ENCODE measurements around the gene PTBP1.

Gene PTBP1

DNA sequence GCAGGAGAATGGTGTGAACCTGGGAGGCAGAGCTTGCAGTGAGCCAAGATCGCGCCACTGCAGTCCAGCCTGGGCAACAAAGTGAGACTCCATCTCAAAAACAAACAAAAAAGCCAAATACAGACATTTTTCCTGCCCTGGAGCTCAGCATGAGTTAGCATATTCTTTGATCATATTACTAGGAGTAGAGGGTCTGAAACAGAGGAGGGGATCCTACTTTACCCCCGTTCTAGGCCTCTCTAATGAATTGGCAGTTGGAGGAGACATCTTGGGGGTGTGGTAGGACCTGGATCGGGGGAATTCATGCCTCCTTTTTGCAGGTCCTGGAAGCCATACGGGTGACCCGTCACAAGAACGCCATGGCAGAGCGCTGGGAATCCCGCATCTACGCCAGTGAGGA, 34.1 kb upstream of the PTBP1 start:
- DNase-seq (ENCODE audit: insufficient read length, low spot score) (no peak), FAIRE-seq (no peak)
- no peak for TF ChIP-seq POLR2A (IDR thresholded peaks at IDR 0.05; ENCODE audit: low read depth, low read length)

DNA sequence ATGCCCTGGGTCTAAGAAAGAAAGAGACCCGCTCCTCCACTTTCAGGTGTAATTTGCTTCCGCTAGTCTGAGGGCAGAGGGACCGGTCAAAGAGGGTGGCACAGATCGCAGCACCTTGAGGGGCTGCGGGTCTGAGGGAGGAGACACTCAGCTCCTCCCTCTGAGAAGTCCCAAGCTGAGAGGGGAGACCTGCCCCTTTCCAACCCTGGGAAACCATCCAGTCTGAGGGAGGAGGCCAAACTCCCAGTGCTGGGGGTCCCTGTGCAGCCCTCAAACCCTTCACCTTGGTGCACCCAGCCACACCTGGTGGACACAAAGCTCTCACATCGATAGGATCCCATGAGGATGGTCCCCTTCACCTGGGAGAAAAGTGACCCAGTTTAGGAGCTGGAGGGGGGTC, 33.4 kb upstream of the PTBP1 start:
- no peak for FAIRE-seq
- TF ChIP-seq POLR2A (IDR thresholded peaks at IDR 0.05; ENCODE audit: low read depth, low read length) = no peak
- DNase-seq (ENCODE audit: insufficient read length, low spot score) = no peak

DNA sequence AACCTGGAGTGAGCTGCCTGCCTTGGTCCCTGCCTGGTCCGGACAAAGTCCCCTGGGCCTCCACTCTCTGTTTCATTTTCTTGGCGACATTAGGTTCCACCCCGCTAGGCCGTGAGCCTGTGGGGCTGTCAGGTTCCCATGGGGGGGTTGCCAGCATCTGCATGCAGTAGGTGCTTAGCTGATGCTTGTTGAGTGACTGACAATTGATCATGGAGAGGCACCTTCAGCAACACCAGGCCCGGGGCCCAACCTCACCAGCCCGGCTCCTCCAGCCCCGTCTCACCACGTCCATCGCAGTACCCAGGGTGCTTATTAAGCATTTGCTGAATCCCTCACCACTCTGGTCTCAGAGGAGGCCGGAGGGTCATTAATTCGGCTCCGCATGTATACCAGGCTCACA, 33.0 kb upstream of the PTBP1 start:
- no peak for FAIRE-seq
- no peak for TF ChIP-seq POLR2A (IDR thresholded peaks at IDR 0.05; ENCODE audit: low read depth, low read length)
- DNase-seq (ENCODE audit: insufficient read length, low spot score) = no peak

DNA sequence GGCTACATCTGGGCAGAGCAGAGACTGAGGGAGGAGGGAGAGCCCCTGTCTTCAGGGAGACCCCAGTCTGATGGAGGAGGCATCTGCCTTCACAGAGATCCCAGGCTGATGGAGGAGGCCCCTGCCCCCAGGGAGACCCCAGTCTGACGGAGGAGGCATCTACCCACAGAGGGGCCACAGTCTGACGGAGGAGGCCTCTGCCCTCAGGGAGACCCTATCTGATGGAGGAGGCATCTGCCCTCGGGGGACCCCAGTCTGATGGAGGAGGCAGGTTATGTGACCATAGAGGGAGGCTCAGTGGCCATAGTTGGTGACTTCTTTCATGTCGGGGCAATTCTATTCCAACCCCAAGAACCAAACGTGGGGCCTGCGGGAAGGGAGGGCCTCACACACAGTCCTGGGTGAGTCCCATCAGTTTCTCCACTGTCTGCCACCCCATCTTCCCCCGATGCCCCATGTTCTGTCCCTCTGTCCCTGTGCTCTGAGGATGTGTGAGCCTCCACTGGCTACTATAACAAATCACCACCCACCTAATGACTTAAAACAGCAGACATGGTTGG, 32.0 kb upstream of the PTBP1 start:
- FAIRE-seq = no peak
- no peak for DNase-seq (ENCODE audit: insufficient read length, low spot score)
- TF ChIP-seq POLR2A (IDR thresholded peaks at IDR 0.05; ENCODE audit: low read depth, low read length) = no peak

DNA sequence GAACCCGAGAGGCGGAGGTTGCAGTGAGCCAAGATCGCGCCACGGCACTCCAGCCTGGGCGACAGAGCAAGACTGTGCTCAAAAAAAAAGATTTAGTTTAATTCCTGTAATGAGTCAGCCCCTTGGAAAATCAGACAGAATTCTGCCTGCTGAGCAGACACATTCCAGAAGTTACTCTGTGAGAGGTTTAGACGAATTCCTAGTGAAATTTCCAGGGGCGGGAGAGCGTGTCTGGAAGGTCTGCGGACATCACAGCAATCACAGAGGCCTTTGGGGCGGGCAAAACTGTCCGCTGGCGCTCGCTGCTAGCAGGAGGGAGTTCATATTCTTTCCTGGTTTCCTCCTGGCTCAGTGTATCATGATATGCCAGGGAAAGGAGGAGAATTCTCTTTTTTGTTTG, 28.8 kb upstream of the PTBP1 start:
- TF ChIP-seq POLR2A (IDR thresholded peaks at IDR 0.05; ENCODE audit: low read depth, low read length) = no peak
- FAIRE-seq = no peak
- peak; percentile 62 for DNase-seq (ENCODE audit: insufficient read length, low spot score)

DNA sequence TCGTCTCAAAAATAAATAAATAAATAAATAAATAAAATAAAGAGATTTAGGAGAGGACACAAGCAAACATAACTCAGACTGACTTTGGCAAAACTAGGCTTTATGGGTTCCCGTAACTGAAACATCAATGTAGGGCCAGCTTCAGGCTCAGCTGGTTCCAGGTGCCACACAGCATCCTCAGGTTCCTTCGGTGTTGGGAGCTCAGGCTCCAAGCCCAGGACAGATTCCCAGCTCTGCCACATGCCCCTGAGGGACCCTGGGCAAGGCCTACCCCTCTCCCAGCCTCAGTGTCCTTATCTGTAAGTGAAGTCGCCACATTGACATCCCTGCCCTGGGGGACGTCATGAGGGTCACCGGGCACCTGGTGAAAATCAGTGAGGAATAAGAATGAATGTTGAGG, 27.6 kb upstream of the PTBP1 start:
- TF ChIP-seq POLR2A (IDR thresholded peaks at IDR 0.05; ENCODE audit: low read depth, low read length) = no peak
- no peak for DNase-seq (ENCODE audit: insufficient read length, low spot score)
- no peak for FAIRE-seq

DNA sequence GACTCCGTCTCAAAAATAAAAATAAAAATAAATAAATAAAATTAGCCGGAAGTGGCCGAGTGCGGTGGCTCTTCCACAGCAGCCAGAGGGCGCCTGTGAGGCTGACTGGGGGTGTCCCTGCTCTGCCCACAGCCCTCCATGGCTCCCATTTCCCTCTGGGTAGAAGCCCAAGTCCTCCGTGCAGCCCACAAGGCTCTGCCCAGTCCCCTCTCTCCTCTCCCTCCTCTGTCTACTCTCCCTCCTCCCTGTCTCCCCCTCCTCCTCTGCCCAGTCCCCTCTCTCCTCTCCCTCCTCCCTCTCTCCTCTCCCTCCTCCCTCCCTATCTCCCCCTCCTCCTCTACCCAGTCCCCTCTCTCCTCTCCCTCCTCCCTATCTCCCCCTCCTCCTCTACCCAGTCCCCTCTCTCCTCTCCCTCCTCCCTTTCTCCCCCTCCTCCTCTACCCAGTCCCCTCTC, 25.9 kb upstream of the PTBP1 start:
- DNase-seq (ENCODE audit: insufficient read length, low spot score) = peak; percentile 68
- no peak for TF ChIP-seq POLR2A (IDR thresholded peaks at IDR 0.05; ENCODE audit: low read depth, low read length)

DNA sequence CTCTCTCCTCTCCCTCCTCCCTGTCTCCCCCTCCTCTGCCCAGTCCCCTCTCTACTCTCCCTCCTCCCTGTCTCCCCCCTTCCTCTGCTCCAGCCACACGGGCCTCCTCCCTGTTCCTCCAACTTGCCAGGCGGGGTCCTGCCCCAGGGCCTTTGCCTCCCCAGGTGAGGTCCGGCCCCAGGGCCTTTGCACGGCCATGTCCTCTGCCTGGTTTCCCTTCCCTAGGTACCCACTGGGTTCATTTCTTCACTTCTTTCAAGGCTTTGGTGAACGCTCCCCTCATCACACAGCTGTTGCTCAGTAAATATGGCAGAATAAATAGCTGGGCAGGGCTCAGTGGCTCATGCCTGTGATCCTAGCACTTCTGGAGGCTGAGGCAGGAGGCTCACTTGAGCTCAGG, 25.2 kb upstream of the PTBP1 start:
- no peak for DNase-seq (ENCODE audit: insufficient read length, low spot score)
- TF ChIP-seq POLR2A (IDR thresholded peaks at IDR 0.05; ENCODE audit: low read depth, low read length) = no peak
- no peak for FAIRE-seq

More for the DNA sequence above, 25.9 kb upstream of the PTBP1 start:
- FAIRE-seq = no peak

DNA sequence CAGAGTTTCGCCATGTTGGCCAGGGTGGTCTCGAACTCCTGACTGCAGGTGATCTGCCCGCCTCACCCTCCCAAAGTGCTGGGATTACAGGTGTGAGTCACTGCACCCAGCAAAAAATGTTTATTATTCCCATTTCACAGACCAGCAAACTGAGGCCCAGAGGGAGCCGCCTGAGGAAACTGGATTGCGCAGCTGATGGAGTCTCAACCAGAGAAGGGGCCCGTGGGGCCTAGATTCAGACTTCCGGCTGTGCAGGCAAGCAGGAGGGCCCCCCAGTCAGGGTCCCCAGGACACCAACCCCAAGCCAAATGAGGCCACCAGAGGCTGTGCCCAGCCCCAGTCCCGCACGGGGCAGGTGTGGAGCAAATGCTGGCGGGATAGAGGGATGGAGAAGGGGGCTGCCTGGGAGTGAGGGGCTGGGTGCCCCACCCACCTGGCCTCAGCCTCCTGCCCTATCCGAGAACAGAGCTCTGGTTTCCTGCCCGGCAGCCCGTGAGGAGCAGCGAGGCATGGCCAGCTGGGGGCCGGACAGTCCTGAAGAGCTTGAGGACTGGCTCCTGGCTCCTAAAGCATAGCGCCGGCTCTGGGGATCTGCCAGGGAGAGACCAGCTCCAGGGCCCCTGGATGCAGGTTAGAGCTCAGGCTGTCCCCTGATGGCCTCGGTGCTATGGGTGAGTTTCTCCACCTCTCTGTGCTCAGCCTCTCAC, 24.4 kb upstream of the PTBP1 start:
- no peak for DNase-seq (ENCODE audit: insufficient read length, low spot score)

DNA sequence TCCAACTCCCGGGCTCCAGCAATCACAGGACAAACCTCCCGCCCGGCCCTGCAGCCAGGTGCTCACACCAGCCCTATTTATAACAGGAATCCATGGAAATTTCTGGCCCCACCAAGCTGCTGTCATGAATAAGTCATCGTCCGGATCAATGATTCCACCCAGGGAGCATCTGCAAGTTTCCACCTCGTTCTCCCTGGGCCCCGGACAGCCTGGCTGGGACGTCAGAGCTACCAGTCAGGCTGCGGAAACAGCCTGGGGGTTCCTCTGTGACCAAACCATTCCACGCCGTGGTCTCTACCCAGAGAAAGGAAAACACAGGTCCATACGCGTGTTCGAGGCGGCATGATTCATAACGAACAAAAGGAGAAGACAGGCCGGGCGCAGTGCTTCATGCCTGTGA, 20.7 kb upstream of the PTBP1 start:
- DNase-seq (ENCODE audit: insufficient read length, low spot score) (no peak), FAIRE-seq (no peak)
- TF ChIP-seq POLR2A (IDR thresholded peaks at IDR 0.05; ENCODE audit: low read depth, low read length) = no peak

More for the DNA sequence above, 24.4 kb upstream of the PTBP1 start:
- no peak for TF ChIP-seq POLR2A (IDR thresholded peaks at IDR 0.05; ENCODE audit: low read depth, low read length)
- FAIRE-seq = no peak

DNA sequence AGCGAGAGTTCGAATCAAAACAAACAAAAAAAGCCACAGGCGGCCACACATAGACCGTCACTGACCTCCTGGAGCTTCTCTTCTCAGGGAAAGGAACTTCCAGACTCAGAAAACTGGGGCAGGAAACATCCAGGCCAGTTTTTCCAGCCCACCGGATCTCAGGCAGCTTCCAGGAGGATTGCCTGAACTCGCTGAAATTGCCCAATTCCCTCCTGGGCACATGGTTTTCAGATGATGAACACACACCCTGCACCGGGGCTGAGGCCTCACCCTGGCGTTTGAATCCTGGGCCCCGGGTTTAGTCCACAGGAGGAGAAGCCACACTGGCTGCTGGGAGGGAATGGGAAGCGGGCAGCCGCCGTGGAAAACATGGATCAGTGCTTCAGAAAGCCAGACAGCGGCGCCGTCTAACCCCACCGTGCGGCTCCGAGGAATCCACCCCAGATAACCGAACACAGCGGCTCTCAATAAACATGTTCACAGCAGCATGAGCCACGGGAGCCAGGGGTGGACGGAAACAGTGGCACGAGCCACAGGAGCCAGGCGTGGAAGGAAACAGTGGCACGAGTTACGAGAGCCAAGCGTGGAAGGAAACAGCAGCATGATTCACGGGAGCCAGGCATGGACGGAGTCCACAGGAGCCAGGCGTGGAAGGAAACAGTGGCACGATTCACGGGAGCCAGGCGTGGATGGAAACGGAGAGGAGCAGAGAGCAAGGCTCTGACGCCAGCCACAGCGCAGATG, 18.2 kb upstream of the PTBP1 start:
- FAIRE-seq (peak; percentile 23), DNase-seq (ENCODE audit: insufficient read length, low spot score) (peak; percentile 79)
- no peak for TF ChIP-seq POLR2A (IDR thresholded peaks at IDR 0.05; ENCODE audit: low read depth, low read length)

DNA sequence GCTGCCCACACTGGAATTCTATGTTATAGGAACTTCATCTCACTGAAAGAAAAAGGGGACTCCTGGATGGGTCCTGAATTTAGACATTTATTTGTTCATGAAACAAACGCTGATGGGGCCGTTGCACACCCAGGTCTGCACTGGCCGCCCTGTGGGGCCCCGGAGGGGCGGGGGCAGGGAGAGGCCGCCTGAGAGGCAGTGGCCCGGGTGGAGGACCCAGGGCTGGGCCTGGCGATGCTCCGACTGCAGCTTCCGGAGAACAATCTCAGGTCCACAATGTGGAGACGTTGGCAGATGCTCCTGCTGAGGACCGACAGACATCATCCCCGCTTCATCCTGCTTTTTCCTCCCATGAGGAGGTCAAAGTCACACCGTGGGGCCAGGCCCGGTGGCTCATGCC, 16.3 kb upstream of the PTBP1 start:
- no peak for TF ChIP-seq POLR2A (IDR thresholded peaks at IDR 0.05; ENCODE audit: low read depth, low read length)
- no peak for FAIRE-seq
- DNase-seq (ENCODE audit: insufficient read length, low spot score) = no peak

DNA sequence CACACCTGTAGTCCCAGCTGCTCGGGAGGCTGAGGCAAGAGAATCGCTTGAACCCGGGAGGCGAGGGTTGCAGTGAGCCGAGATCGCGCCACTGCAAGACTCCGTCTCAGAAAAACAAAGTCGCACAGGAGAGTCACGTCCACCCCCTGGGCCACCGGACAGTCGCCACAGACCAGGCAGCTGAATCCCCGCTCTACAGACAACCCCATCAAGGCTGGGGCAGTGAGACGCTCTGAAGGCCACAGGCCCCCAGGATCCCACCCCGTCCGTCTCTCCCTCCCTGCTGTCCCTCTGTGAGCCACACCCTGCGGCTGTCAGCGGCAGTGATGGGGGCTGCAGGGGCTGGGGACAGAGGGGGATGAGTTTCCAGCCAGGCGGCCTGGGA, 15.5 kb upstream of the PTBP1 start:
- DNase-seq (ENCODE audit: insufficient read length, low spot score) = no peak

DNA sequence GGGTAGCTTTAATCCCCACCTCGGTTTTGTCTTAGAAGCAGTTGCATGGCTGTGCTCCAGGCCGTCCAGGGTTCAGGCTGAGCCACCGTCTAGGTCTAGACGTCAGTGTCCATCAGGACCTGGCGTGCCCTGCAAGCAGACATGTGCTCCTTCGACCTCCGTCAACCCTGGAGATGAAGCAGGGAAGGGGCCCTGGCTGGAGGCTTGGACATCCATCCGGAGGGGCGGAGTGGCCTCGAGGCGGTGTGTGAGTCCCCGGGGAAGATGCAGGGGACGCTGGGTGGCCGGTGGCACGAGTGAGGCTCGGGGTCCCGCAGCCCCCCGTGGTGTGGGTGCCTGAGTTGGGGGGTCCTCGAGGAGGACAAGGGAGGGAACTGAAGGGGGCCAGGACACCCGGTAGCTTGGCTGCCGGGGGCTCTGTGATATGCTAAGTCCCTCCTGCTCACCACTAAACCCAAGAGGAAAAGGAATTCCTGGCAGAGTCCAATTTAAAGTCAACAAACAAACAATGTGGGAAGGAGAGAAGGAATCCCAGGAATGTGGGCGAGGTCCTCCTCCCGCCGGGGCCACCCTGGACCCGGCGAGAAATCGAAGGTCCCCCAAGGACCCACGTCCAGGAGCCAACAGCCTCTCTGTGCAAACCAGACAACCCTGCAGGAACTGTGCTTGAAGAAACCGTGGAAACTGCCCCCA, 14.9 kb upstream of the PTBP1 start:
- FAIRE-seq = no peak
- no peak for TF ChIP-seq POLR2A (IDR thresholded peaks at IDR 0.05; ENCODE audit: low read depth, low read length)
- DNase-seq (ENCODE audit: insufficient read length, low spot score) = peak; percentile 71

More for the DNA sequence above, 15.5 kb upstream of the PTBP1 start:
- TF ChIP-seq POLR2A (IDR thresholded peaks at IDR 0.05; ENCODE audit: low read depth, low read length) = no peak
- FAIRE-seq = no peak
